ENCODE data around the gene CRX. TPM values are rescaled to one million over a fixed set of nuclear protein-coding genes. Genes with fewer than 3 reads are reported as not detected.
"Not testable (repeated sequence)": the region's sequence is repeated elsewhere in the genome, so short reads cannot be mapped to it uniquely, and the experiment has no call there.

The CRX gene
- total and polyA plus RNA-seq, 8 donors = not detected

GRCh38 chr19:47786566-47786965, 35.2 kb upstream of the CRX start:
- no peak overlapping the region for H3K27ac ChIP-seq
- H3K4me3 ChIP-seq = no peak overlapping the region
- DNase-seq = no peak
- H3K27me3 ChIP-seq = no peaks in the 10 kb centered on the region
- peaks cover 5 to 34% (median 21%) of the 10 kb centered on the region in 4 donors for H3K4me1 ChIP-seq
- peaks cover 33 to 61% (median 57%) of the 10 kb centered on the region in 4 donors for H3K36me3 ChIP-seq
- no peak for TF ChIP-seq POLR2AphosphoS5 (IDR thresholded peaks at IDR 0.05)
- TF ChIP-seq, protein P1, sequence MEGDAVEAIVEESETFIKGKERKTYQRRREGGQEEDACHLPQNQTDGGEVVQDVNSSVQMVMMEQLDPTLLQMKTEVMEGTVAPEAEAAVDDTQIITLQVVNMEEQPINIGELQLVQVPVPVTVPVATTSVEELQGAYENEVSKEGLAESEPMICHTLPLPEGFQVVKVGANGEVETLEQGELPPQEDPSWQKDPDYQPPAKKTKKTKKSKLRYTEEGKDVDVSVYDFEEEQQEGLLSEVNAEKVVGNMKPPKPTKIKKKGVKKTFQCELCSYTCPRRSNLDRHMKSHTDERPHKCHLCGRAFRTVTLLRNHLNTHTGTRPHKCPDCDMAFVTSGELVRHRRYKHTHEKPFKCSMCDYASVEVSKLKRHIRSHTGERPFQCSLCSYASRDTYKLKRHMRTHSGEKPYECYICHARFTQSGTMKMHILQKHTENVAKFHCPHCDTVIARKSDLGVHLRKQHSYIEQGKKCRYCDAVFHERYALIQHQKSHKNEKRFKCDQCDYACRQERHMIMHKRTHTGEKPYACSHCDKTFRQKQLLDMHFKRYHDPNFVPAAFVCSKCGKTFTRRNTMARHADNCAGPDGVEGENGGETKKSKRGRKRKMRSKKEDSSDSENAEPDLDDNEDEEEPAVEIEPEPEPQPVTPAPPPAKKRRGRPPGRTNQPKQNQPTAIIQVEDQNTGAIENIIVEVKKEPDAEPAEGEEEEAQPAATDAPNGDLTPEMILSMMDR (IDR thresholded peaks at IDR 0.05) = no peak
- intact Hi-C loops (cut with DNase I; ENCODE audit: low total_unique reads) = no loop called here
- H3K9me3 ChIP-seq = no peaks in the 10 kb centered on the region
- 90 to 100% (median 93%) methylated on average over 5 to 7 of the region's 7 CpGs for WGBS, 5 donors

- H3K36me3 ChIP-seq = peaks cover 33 to 56% (median 53%) of the 10 kb centered on the region in 4 donors
- 78 to 87% (median 83%) methylated on average over 10 of the region's 10 CpGs for WGBS, 5 donors
These were observed 34.4 kb upstream of the CRX start for GRCh38 chr19:47787307-47787706.

DNA sequence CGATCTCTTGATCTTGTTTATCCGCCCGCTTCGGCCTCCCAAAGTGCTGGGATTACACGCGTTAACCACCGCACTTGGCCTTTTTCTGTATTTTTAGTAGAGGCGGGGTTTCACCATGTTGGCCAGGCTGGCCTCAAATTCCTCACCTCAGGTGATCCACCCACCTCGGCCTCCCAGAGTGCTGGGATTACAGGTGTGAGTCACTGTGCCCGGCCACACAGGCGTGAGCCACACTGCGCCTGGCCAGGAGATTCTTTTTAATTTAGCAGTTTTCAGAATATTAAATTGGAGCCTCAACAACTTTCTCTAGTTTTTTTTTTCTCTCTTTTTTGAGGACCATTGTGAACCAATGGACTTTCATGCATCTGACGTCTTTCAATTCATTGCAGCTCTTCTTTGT, 31.9 kb upstream of the CRX start:
- Histone ChIP-seq H3K4me1 (peaks cover 0 to 20% (median 2%) of the 10 kb centered on the region in 4 donors), H3K36me3 (peaks cover 13 to 31% (median 28%) of the 10 kb centered on the region in 4 donors)
- H3K27ac ChIP-seq; DNase-seq; H3K9me3 ChIP-seq; H3K27me3 ChIP-seq; intact Hi-C loops (cut with DNase I; ENCODE audit: low total_unique reads); H3K4me3 ChIP-seq: not testable (repeated sequence)
- 78 to 90% (median 82%) methylated on average over 13 of the region's 13 CpGs for WGBS, 5 donors

More at GRCh38 chr19:47787307-47787706, 34.4 kb upstream of the CRX start:
- H3K9me3 ChIP-seq; H3K4me3 ChIP-seq; intact Hi-C loops (cut with DNase I; ENCODE audit: low total_unique reads); DNase-seq; H3K27ac ChIP-seq; H3K27me3 ChIP-seq: not testable (repeated sequence)
- H3K4me1 ChIP-seq = peaks cover 0 to 26% (median 13%) of the 10 kb centered on the region in 4 donors

DNA sequence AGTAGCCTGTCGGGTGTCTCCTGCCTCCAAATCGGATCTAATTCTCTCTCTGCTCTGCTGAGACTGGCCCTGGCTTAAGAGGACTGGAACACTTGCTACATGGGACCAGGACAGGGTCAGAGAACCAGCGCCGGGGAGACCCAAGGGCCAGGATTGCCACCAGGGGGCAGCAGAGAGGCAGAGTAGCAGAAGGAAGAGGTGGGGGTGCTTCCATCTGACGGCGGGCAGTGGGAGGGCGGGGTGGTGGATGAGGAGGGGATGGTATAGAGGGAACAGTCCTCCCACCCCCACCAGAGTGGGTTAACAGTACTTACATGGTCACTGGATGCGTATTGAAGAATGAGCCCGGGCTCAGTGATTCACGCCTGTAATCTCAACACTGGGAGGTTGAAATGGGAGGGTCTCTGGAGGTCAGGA, 31.3 kb upstream of the CRX start:
- intact Hi-C loops (cut with DNase I; ENCODE audit: low total_unique reads) = no loop called here
- H3K4me1 ChIP-seq = peaks cover 0 to 20% (median 2%) of the 10 kb centered on the region in 4 donors
- DNase-seq = peak; percentile 85 to 86
- H3K9me3 ChIP-seq = peaks cover 0 to 7% (median 0%) of the 10 kb centered on the region in 4 donors
- H3K27me3 ChIP-seq = no peaks in the 10 kb centered on the region
- H3K27ac ChIP-seq = no peak overlapping the region
- peaks cover 7 to 25% (median 22%) of the 10 kb centered on the region in 4 donors for H3K36me3 ChIP-seq
- TF ChIP-seq, protein P1 (IDR thresholded peaks at IDR 0.05) = peak in 5 of 7 experiments; percentile 52 to 87 (median 70)
- no peak for TF ChIP-seq EP300 (IDR thresholded peaks at IDR 0.05)
- no peak for TF ChIP-seq POLR2A (IDR thresholded peaks at IDR 0.05)
- TF ChIP-seq POLR2AphosphoS5 (IDR thresholded peaks at IDR 0.05) = no peak
- WGBS, 5 donors = 9 to 13% (median 11%) methylated on average over 10 of the region's 10 CpGs
- no peak overlapping the region for H3K4me3 ChIP-seq

DNA sequence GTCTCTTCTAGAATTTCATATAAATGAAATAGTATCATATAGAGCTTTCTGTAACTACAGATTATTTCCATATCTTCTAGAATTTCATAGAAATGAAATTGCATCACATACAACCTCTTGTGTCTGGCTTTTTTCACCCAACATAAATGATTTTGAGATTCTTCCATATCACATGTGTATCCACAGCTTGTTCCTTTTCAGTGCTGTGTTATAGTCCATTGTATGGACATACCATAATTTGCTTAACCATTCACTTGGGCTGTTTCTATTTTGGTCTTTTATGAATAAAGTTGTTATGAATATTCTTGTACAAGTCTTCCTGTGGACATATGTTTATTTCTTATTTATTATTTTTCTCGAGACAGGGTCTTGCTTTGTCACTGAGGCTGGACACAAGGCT, 29.1 kb upstream of the CRX start:
- Histone ChIP-seq H3K4me1 (peaks cover 0 to 20% (median 2%) of the 10 kb centered on the region in 4 donors), H3K27me3 (no peaks in the 10 kb centered on the region), H3K9me3 (peaks cover 0 to 7% (median 0%) of the 10 kb centered on the region in 4 donors), H3K4me3 (no peak overlapping the region), H3K27ac (no peak overlapping the region), H3K36me3 (peaks cover 0 to 3% (median 1%) of the 10 kb centered on the region in 4 donors)
- WGBS, 5 donors = 91 to 100% (median 96%) methylated on average over 1 of the region's 1 CpG
- TF ChIP-seq EP300 (IDR thresholded peaks at IDR 0.05) (no peak), POLR2A (IDR thresholded peaks at IDR 0.05) (no peak), POLR2AphosphoS5 (IDR thresholded peaks at IDR 0.05) (no peak)
- TF ChIP-seq, protein P1 (IDR thresholded peaks at IDR 0.05) = no peak
- intact Hi-C loops (cut with DNase I; ENCODE audit: low total_unique reads) = no loop called here
- no peak for DNase-seq

All from stomach (tissue), 9 donors.